ENCODE results near the gene PLAA. TPM values are rescaled to one million over a fixed set of nuclear protein-coding genes. Genes with fewer than 3 reads are reported as not detected.

Gene PLAA
- total and polyA plus RNA-seq, 10 of the 15 experiments (the other 5 are each of a cell fraction or from before 2014, with no cell fraction given) = 5.6 to 42.4 (median 34.1) TPM

DNA sequence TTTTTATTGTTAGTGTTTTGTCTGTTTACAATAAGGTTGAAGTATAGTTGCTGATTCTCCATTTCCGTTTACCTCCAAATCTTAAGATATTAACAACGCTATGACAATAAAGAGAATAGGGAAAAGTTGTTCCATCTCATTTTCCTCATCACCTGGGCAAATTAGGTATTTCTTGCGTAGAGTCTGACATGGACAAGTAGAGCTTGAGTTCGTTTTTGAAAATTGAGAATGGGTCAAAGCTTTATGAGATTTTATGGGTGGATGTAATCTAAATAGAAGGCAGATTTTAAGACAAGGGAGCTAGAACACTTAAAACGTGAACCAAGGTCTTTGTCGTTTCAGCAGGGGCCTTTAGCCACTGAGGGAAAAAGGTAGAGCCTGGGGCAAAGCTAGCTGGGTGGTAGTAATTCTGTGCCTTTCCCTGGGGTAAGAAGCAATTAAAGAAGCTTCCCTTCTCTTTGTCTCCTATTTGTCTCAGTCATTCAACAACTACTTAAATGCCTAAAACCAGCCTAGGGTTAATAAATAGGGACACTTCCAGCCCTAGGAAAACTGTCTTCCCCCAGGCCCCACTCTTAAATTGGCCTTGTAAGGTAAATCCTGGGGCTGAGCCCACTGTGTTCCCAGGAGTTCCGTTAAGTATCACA lies 53.9 kb downstream of the PLAA start:
- Histone ChIP-seq H3K4me1 (ENCODE audit: control insufficient read depth, insufficient read depth, low read length) (no peaks in the 10 kb centered on the region), H3K4me2 (ENCODE audit: control insufficient read depth, insufficient read depth) (peak overlapping the region; percentile 58), H3K27me3 (replicated peaks in 1 of 2; ENCODE audit: control insufficient read depth in 2 of 2, insufficient read depth in 2 of 2, low read length in 1 of 2) (no peaks in the 10 kb centered on the region), H2AFZ (ENCODE audit: control insufficient read depth, low read depth, low read length) (peak overlapping the region; percentile 97), H3K4me3 (peak overlapping the region; percentile 68), H4K20me1 (ENCODE audit: control insufficient read depth, insufficient read depth) (no peaks in the 10 kb centered on the region), H3K36me3 (ENCODE audit: control insufficient read depth in 2 of 2, insufficient read depth in 2 of 2, low read length in 1 of 2) (no peaks in the 10 kb centered on the region), H3K27ac (ENCODE audit: control insufficient read depth, insufficient read depth) (peak overlapping the region; percentile 97), H3K9ac (ENCODE audit: control insufficient read depth, insufficient read depth, low read length) (peak overlapping the region; percentile 96), H3K9me3 (replicated peaks; ENCODE audit: control insufficient read depth, insufficient read depth, low read length) (no peaks in the 10 kb centered on the region; the same call in 2 of the 3 replicates), H3K79me2 (ENCODE audit: control insufficient read depth, insufficient read depth, low read length) (peaks cover 39% of the 10 kb centered on the region)
- in situ Hi-C loops (cut with MboI) = no loop called here
- CTCF ChIA-PET = interaction anchor here (1.4 to 2.5 kb wide), 2 partner anchors 62 to 384 kb away, joined by 3 to 10 read pairs; no protein-coding TSS in a partner anchor
- ATAC-seq = no peak
- WGBS (ENCODE audit: insufficient coverage, insufficient replicate concordance, low lambda C conversion rate, missing lambda C conversion rate) = 20% methylated on average over 7 of the region's 7 CpGs
- TF ChIP-seq NR2C1 (IDR thresholded peaks at IDR 0.05) = no peak
- no peak for TF ChIP-seq RUNX3 (IDR thresholded peaks at IDR 0.05; ENCODE audit: low read length)
- peak; percentile 61; the same call in 1 of the 2 replicates for TF ChIP-seq MTA3 (IDR thresholded peaks at IDR 0.05; ENCODE audit: borderline replicate concordance, low read length)
- TF ChIP-seq FOS (IDR thresholded peaks at IDR 0.05; ENCODE audit: borderline replicate concordance, extremely low read depth, insufficient read length) = no peak
- TF ChIP-seq, protein P1, sequence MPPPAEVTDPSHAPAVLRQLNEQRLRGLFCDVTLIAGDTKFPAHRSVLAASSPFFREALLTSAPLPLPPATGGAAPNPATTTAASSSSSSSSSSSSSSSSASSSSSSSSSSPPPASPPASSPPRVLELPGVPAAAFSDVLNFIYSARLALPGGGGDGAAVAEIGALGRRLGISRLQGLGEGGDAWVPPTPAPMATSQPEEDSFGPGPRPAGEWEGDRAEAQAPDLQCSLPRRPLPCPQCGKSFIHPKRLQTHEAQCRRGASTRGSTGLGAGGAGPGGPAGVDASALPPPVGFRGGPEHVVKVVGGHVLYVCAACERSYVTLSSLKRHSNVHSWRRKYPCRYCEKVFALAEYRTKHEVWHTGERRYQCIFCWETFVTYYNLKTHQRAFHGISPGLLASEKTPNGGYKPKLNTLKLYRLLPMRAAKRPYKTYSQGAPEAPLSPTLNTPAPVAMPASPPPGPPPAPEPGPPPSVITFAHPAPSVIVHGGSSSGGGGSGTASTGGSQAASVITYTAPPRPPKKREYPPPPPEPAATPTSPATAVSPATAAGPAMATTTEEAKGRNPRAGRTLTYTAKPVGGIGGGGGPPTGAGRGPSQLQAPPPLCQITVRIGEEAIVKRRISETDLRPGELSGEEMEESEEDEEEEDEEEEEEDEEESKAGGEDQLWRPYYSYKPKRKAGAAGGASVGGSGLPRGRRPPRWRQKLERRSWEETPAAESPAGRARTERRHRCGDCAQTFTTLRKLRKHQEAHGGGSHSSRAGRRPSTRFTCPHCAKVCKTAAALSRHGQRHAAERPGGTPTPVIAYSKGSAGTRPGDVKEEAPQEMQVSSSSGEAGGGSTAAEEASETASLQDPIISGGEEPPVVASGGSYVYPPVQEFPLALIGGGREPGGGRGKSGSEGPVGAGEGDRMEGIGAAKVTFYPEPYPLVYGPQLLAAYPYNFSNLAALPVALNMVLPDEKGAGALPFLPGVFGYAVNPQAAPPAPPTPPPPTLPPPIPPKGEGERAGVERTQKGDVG (CRISPR knock-in tag; IDR thresholded peaks at IDR 0.05) = no peak
- TF ChIP-seq RFX5 (IDR thresholded peaks at IDR 0.05; ENCODE audit: low read depth, low read length) = no peak
- TF ChIP-seq PAX8 (IDR thresholded peaks at IDR 0.05) = peak; percentile 26; the same call in 1 of the 2 replicates
- no peak for TF ChIP-seq ZNF274 (IDR thresholded peaks at IDR 0.05; ENCODE audit: insufficient read depth, insufficient read length)
- POLR2A ChIA-PET = interaction anchor here (0.6 to 3.5 kb wide), 7 partner anchors 35 to 118 kb away, joined by 3 to 20 read pairs (median 3); partner anchors contain the start of genes IFT74 and PLAA
- DNase-seq (ENCODE audit: low read depth, low spot score) = no peak
- BruUV-seq (replicated peaks) = TSS peak; percentile 99
- no peak for FAIRE-seq
- SMC1A ChIA-PET (ENCODE audit: uncharacterized antibody, unreplicated experiment) = interaction anchor here (1.0 to 2.4 kb wide), 3 partner anchors 18 to 62 kb away, joined by 3 to 7 read pairs (median 7); partner anchors contain the start of gene IFT74
- intact Hi-C loops (cut with micrococcal nuclease; ENCODE audit: unreplicated experiment) = loop anchor here (2.0 kb wide), 1 partner anchor 54 kb away; the partner anchor contains the start of gene PLAA
- RAD21 ChIA-PET (ENCODE audit: unreplicated experiment) = interaction anchor here (1.6 kb wide), 1 partner anchor 62 kb away, joined by 4 read pairs; no protein-coding TSS in a partner anchor
